ENCODE data around the gene RNF212B. TPM values are rescaled to one million over a fixed set of nuclear protein-coding genes. Genes with fewer than 3 reads are reported as not detected.
"Not testable (repeated sequence)": the region's sequence is repeated elsewhere in the genome, so short reads cannot be mapped to it uniquely, and the experiment has no call there.

RNF212B gene
- total RNA-seq, 4 donors from 2014 or later, result not detected

- no peak overlapping the region for H3K4me3 ChIP-seq
- no peak for DNase-seq
- no peaks in the 10 kb centered on the region for H3K9me3 ChIP-seq
- no peaks in the 10 kb centered on the region for H3K36me3 ChIP-seq
- no peaks in the 10 kb centered on the region for H3K4me1 ChIP-seq
- no peaks in the 10 kb centered on the region for H3K27me3 ChIP-seq
- no peak overlapping the region for H3K27ac ChIP-seq
- TF ChIP-seq POLR2A (IDR thresholded peaks at IDR 0.05) (no peak), CTCF (IDR thresholded peaks at IDR 0.05) (no peak)
These were observed 20.4 kb upstream of the RNF212B start for GRCh38 chr14:23217032-23218020.

GRCh38 chr14:23219075-23219474, 18.7 kb upstream of the RNF212B start:
- no peak for TF ChIP-seq POLR2A (IDR thresholded peaks at IDR 0.05)
- no peak for TF ChIP-seq CTCF (IDR thresholded peaks at IDR 0.05)
- H3K27me3 ChIP-seq, result no peaks in the 10 kb centered on the region
- H3K36me3 ChIP-seq, result no peaks in the 10 kb centered on the region
- no peaks in the 10 kb centered on the region for H3K4me1 ChIP-seq
- no peak overlapping the region for H3K4me3 ChIP-seq
- H3K9me3 ChIP-seq, result no peaks in the 10 kb centered on the region
- no peak overlapping the region for H3K27ac ChIP-seq
- DNase-seq, result no peak

- not testable (repeated sequence) for H3K27ac ChIP-seq, H3K36me3 ChIP-seq, H3K9me3 ChIP-seq, H3K4me1 ChIP-seq, H3K27me3 ChIP-seq, DNase-seq, H3K4me3 ChIP-seq
These were observed 12.8 kb upstream of the RNF212B start for GRCh38 chr14:23224958-23225357.

- no peak overlapping the region for H3K4me3 ChIP-seq
- no peaks in the 10 kb centered on the region for H3K9me3 ChIP-seq
- no peaks in the 10 kb centered on the region for H3K27me3 ChIP-seq
- no peak overlapping the region for H3K27ac ChIP-seq
- no peak for TF ChIP-seq POLR2A (IDR thresholded peaks at IDR 0.05)
- no peak for TF ChIP-seq CTCF (IDR thresholded peaks at IDR 0.05)
- DNase-seq, result no peak
- H3K36me3 ChIP-seq, result no peaks in the 10 kb centered on the region
- no peaks in the 10 kb centered on the region for H3K4me1 ChIP-seq
These were observed 10.2 kb upstream of the RNF212B start for GRCh38 chr14:23227566-23227965.

GRCh38 chr14:23228812-23229211, 8.9 kb upstream of the RNF212B start:
- Histone ChIP-seq H3K9me3 (no peaks in the 10 kb centered on the region), H3K4me3 (no peak overlapping the region), H3K27me3 (no peaks in the 10 kb centered on the region), H3K4me1 (no peaks in the 10 kb centered on the region), H3K27ac (no peak overlapping the region), H3K36me3 (no peaks in the 10 kb centered on the region)
- TF ChIP-seq CTCF (IDR thresholded peaks at IDR 0.05), result no peak
- TF ChIP-seq POLR2A (IDR thresholded peaks at IDR 0.05), result no peak
- no peak for DNase-seq

GRCh38 chr14:23232241-23232808, 5.4 kb upstream of the RNF212B start:
- not testable (repeated sequence) for DNase-seq, H3K27me3 ChIP-seq

More at GRCh38 chr14:23232241-23232808, 5.4 kb upstream of the RNF212B start:
- H3K36me3 ChIP-seq, H3K4me1 ChIP-seq, H3K9me3 ChIP-seq, H3K4me3 ChIP-seq, H3K27ac ChIP-seq: not testable (repeated sequence)

Data from Peyer's patch (tissue), 4 donors.